GM21515 (cell line): ENCODE data around the gene JAK3.
"Not testable (repeated sequence)": the region's sequence is repeated elsewhere in the genome, so short reads cannot be mapped to it uniquely, and the experiment has no call there.

ENCODE experiments used
- ATAC-seq: cut with Tn5 transposase; IDR thresholded peaks from one replicate; pipeline ENCODE4 v1.9.1; 2021; ENCODE audit not compliant: unreplicated experiment

JAK3 gene

DNA sequence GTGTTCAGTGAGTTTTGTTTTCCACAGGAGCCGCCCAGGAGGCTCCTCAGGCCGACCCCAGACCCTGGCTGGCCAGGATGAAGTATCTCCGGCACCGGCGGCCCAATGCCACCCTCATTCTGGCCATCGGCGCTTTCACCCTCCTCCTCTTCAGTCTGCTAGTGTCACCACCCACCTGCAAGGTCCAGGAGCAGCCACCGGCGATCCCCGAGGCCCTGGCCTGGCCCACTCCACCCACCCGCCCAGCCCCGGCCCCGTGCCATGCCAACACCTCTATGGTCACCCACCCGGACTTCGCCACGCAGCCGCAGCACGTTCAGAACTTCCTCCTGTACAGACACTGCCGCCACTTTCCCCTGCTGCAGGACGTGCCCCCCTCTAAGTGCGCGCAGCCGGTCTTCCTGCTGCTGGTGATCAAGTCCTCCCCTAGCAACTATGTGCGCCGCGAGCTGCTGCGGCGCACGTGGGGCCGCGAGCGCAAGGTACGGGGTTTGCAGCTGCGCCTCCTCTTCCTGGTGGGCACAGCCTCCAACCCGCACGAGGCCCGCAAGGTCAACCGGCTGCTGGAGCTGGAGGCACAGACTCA lies 40.0 kb downstream of the JAK3 start:
- no peak for ATAC-seq

GRCh38 chr19:17806945-17807344 lies 40.8 kb downstream of the JAK3 start:
- ATAC-seq: no peak

- no peak for ATAC-seq
Observed at GRCh38 chr19:17805427-17805826, 42.4 kb downstream of the JAK3 start.

- no peak for ATAC-seq
Observed at GRCh38 chr19:17803264-17803896, 44.4 kb downstream of the JAK3 start.

DNA sequence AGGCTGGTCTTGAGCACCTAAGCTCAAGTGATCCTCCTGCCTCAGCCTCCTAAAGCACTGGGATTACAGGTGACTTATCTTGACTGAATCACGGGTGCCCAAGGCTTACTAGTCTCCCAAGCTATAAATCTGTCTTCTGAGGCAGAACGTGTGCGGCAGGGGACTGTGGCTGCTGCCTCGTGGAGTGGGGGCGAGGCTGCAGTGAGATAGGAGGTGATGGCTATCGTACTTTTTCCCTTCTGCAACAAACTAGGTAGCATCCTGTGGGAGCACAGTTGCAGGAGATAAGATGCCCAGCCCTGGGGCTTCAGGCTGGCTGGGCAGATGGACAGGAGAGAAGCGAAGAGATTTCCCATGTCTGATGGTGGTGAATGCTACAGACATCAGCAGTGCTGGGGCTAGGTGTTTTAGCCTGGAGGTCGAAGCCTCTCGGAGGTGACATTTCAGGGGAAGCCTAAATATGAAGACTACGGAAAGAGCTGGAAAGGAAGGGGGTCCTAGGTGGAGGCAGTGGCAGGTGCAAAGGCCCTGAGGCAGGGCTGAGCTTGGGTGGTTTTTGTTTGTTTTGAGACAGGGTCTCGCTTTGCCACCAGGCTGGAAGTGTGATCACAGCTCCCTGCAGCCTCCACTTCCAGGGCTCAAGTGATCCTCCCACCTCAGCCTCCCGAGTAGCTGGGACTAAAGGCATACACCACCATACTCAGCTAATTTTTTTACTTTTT lies 45.5 kb downstream of the JAK3 start:
- no peak for ATAC-seq

DNA sequence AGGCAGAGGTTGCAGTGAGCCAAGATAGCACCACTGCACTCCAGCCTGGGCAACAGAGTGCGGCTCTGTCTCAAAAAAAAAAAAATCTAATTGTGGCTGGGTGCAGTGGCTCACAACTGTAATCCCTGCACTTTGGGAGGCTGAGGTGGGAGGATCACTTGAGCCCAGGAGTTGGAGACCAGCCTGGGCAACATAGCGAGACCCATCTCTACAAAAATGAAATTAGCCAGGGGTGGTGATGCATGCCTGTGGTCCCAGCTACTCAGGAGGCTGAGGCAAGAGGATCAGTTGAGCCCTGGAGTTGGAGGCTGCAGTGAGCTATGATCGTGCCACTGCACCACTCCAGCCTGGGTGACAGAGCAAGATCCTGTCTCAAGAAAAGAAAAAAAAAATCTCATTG lies 49.2 kb downstream of the JAK3 start:
- not testable (repeated sequence) for ATAC-seq

DNA sequence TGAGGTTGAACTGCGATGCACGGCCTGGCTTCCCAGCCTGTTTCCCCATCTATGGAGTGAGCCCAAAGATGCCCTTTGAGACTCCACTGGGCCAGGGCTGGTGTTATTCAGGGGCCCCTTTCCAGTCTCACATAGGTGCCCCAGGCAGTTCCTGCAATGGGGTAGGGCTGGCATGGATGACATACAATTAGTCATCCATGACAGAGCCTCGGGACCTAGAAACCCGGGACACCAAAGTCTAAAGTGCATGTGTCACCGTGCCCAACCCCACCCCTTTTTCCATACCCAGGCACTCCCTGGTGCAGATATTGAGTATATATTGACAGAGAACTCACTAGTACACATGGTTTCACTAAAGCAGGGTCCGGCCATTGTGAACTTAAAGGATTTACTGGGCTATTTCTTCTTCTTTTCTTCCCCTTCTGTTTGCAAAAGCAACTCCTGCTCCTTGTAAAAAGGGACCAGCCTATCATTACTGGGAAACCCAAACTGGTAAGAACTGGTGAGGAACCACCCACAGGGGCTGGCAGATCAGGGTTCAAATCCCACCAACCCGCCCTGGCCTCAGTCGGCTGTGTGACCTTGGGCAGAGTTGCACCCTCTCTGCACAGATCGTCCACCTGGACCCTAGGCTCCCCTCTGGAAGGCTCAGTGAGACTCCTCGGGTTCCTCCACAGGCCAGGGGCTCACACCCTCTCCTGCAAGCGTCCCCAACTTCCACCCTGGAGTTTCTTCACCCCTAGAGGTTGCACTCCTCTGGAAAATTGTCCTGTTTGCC lies 50.2 kb downstream of the JAK3 start:
- no peak for ATAC-seq

DNA sequence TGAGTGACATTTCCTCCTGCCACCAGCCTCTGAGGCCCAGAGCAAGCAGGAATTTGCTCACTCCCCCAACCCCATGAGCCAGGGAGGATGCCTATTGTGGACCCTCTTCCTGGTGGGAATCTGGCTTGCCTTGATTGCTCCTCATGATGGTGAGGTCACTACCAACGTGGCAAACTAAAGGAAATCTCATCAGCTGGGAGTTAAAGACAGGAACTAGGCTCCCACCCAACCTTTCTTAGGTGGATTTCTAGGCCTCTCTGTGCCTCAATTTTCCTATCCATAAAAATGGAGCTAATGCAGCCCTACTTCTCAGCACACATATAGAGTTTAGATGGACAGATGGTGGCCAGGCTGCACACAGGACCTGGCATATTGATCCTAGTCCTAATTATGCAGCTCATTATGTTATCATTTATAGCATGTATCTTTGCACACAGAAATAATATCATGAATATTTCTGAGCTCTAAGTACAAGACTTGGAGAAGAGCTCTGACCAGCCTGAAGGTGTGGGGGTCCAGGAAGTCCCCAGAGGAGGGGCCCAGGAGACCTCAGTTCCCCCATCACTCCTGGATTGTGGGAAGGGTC lies 50.9 kb downstream of the JAK3 start:
- ATAC-seq: no peak

GRCh38 chr19:17796013-17796837 lies 51.6 kb downstream of the JAK3 start:
- ATAC-seq: no peak

- no peak for ATAC-seq
Observed at GRCh38 chr19:17795495-17795856, 52.3 kb downstream of the JAK3 start.

- no peak for ATAC-seq
Observed at GRCh38 chr19:17794731-17795494, 52.9 kb downstream of the JAK3 start, which contains the start of gene B3GNT3. Gene B3GNT3, plus strand, starts transcription at chr19:17795138. Its CDS starts 12,670 bp downstream, at chr19:17807808.

DNA sequence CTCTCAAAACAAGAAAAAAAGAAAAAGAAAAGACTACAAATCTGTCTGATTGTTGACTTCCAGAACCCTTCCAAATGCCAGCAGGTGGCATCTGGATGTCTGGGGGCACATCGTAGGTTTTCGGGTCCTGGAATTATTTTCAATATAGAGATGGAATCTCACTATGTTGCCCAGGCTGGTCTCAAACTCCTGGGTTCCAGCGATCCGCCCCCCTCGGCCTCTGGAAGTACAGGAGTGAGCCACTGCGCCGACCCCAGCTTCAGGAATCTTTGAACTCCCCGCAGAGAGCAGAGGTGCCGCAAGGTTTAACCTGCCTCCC lies 53.4 kb downstream of the JAK3 start:
- ATAC-seq: no peak

DNA sequence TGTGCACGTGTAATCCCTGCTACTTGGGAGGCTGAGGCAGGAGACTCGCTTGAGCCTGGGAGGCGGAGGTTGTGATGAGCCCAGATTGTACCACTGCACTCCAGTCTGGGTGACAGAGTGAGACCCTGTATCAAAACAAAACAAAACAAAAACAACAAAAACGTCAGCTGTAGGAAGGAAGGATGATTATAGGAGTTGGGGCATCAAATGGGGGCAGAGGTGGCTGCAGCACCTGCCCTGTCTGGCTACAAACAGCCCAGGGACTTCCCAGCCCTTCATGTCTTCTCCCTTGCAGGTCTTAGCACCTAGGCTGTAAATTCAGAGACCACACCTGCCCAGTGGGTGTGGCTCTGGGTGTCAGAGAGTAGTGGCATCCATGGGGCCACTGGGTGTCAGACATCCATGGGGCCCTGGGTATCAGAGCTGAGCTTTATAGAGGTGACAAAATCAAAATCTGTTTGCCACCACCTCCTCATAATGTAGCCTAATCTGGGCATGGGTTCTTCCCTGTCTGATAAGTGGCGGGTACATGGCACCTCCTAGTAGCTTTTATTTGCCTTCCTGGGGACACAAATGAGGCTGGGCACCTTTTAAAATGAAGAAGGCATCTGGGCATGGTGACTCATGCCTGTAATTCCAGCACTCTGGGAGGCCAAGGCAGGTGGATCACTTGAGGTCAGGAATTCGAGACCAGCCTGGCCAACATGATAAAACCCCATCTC lies 57.6 kb downstream of the JAK3 start:
- no peak for ATAC-seq

DNA sequence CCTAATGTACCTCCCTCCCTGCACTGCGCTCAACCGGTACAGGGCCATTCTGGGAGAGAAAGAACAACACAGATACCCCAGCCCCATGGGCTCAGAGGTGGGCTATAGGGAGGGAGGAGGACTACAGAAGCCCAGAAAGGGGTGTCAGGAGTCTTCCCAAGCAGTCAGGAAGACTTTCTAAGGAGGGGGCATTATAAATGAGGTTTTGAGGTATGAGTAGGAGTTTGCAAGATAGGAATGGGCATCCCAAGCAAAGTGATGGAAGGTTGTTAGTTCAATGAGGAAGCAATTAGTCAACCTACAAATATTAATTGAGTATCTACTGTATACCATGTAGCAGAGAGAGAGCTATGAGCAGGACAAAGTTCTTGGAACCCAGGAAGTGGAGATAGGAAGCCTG lies 59.1 kb downstream of the JAK3 start:
- ATAC-seq: no peak

DNA sequence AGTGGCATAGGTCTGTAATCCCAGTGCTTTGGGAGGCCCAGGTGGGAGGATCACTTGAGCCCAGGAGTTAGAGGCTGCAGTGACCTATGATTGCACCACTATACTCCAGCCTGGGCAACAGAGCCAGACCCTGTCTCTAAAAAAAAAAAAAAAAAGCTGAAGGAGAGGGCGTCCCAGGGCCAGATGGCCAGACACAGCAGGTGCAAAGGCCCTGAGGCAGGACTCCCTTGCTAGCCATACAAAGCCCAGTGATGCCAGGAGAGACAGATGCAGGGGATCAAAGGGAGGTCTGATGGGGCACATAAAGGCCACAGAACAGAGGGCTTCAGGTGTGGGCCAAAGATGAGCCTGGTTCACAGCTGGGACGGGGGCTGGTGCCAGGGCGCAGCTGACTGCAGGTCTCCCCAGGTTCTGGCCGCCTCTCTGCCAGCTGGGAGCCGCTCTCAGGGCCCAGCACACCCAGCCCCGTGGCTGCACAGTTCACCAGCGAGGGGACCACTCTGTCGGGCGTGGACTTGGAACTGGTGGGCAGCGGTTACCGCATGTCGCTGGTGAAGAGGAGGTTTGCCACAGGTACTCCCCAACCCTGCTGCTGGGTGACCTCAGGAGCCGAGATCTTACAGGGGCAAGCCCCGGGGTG lies 60.4 kb downstream of the JAK3 start:
- no peak for ATAC-seq

DNA sequence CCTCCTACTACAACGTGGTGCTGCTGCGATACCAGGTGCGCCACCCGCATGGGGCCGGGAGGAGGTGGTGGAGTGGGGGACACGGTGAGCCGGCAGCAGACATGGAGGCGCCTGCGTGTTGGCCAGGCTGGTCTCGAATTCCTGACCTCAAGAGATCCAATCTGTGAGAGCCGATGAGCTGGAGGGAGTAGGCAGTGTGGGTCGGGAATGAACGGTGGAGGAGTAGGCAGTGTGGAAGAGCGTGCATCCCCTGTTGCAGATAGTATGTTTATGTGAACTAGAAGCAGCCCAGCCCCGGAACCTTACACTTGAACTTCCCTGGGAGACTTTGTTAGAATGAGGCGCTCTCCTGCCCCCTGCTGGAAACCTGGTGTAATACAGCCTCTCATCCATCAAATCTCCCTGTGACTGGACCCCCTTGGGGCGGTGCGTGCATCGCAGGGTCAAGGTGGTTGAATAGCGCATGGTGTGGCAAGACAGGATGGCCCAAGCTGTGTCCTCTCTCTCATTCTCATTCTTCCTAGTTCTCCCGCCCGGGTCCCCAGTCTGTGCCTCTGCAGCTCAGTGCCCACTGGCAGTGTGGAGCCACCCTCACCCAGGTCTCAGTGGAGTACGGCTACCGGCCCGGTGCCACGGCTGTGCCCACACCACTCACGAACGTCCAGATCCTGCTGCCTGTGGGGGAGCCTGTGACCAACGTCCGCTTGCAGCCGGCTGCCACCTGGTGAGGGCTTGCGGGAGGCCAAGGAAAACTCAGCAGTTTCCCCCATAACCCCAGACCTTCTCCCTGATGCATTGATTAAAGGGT lies 63.4 kb downstream of the JAK3 start:
- no peak for ATAC-seq

- not testable (repeated sequence) for ATAC-seq
Observed at GRCh38 chr19:17783721-17784120, 64.1 kb downstream of the JAK3 start.

DNA sequence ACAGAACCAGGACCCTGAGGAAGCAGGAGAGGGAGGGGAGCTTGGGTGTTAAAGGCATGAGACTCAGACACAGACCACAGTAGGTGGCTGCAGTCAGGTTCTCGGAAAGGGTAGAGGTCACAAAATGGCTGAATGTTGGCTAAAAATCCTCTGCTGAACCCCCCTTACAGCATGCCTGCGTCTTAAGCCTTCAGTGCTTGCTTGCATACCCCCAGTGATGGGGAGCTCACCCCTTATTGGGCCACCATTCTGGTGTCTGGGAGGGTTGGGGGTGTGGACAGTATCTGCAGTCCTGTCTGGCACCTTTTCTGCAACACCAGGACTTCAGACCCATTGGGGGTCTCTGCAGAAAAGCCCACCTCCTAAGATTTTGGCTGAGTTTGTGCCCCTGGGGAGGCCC lies 67.0 kb downstream of the JAK3 start:
- no peak for ATAC-seq
